Measurements from ENCODE around the gene MLH3.

GRCh38 chr14:75068294-75069120, 17.2 kb upstream of the MLH3 start:
- TF ChIP-seq CTCF (IDR thresholded peaks at IDR 0.05; ENCODE audit: insufficient read depth, low read length) (no peak), SPI1 (IDR thresholded peaks at IDR 0.05; ENCODE audit: borderline replicate concordance, low read depth) (no peak)
